Measurements from ENCODE around the gene CHML.

CHML gene

GRCh38 chr1:241648159-241648558 is 8.0 kb upstream of the CHML start:
- intact Hi-C loops (cut with DNase I): no loop called here

DNA sequence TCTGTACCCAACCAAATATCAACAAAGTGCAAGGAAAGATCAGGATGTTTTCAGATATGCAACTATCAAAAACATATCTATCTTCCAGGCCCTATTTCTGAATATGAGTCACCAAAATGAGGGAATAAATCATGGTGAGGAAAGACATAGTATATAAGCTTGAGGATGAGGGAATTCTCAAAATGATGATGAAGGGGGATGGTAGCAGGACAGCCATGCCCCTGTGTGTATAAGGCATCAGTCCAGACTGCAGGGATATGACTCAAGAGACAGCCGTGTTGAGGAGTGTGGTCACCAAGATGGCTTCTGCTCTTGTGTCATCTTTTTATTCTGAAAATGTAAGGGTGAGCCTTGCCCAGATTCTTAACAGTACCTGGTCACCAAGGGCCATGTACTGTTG is 7.5 kb upstream of the CHML start:
- DNase-seq: no peak
- intact Hi-C loops (cut with DNase I): no loop called here

More at GRCh38 chr1:241648159-241648558, 8.0 kb upstream of the CHML start:
- DNase-seq: no peak

DNA sequence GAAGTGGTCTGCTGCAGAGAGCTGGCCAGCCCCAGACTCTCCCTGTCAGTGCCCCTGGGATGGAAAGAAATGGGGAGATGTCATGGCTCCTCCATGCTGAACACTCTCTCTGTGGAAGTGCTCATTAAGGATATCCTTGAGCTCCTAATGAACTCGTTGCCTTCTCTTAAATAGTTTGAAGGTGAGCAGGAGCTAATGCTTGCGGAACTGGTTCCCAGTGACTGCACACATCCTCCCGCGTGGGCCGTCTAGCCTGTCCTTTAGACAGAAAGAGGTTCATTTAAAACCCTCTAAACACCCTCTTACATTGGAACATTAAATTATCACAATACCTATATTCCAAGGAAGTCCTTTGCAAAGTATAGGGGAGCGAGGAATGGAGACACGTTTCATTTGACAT is 6.0 kb upstream of the CHML start:
- intact Hi-C loops (cut with DNase I): no loop called here
- DNase-seq: no peak

- intact Hi-C loops (cut with DNase I): no loop called here
- DNase-seq: no peak
These were observed 5.0 kb upstream of the CHML start for GRCh38 chr1:241645199-241645598.

DNA sequence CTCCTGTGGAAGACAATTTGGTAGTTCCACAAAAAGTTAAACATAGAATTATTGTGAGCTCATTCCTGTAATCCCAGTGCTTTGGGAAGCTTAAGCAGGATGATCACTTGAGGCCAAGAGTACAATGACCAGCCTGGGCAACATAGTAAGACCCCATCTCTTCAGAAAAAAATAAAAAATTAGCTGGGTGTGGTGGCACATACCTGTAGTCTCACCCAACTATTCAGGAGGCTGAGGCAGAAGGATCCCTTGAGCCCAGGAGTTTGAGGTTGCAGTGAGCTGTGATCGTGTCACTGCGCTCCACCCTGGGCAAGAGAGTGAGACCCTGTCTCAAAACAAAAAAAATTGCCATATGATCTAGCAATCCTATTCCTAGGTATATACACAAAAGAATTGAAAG is 4.1 kb upstream of the CHML start:
- intact Hi-C loops (cut with DNase I): loop anchor here (5.0 kb wide), 1 partner anchor 203 kb away; the partner anchor contains the start of gene EXO1
- no peak for DNase-seq

DNA sequence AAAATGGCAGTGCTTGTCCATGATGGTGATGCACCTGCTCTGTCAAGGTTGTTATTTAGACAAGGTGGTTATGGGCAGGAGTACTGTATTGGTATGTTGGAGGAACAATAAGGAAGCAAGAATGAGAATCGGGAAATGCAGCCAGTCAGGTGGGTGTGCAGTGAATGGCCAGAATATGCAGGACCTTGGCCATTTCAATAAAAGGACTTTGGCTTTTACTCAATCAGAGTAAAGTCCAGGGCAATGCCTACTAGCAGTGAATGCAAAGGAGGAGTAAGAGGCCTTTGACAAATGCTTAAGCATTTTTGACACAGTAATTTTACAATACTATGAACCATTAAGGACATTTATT is 2.4 kb upstream of the CHML start:
- no peak for DNase-seq
- intact Hi-C loops (cut with DNase I): loop anchor here (5.0 kb wide), 1 partner anchor 205 kb away; the partner anchor contains the start of gene EXO1

- DNase-seq: no peak
- intact Hi-C loops (cut with DNase I): loop anchor here (5.0 kb wide), 1 partner anchor 205 kb away; the partner anchor contains the start of gene EXO1
These were observed 1.8 kb upstream of the CHML start for GRCh38 chr1:241641773-241642592.

DNA sequence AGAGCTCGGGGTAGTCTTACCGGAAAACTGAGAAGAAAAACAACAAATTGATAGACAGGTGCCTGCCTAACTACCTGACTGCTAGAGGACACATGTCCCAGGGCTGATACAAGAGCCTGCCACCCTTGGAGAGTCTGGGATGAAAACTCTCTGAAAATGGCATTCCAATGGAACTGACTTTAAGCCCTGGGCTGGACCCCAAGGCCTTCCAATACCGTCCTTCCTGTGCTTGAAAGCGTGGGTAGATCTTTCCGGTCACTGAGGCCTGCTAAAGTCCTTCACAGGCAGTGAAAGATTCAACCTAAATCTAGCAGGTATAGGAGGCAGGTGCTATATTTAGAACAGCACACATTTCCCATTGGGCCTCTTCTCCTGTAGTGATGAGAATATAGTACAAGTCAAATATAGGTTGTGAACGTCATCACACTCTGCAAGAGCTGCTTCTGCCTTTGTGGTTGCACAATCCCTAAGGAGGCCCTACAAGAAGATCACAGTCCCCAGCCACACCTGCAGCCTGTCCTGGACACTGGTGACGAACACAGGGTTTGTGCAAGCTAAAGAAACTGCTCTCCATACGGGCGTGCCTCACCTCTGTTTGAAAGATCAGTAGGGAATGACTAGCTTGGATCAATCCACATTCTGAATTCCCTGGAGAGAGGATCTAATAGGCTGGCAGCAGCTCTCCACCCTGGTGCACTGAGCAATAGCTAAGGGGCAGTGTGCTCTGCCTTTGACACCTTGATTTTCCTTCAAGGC is 876 bp upstream of the CHML start:
- intact Hi-C loops (cut with DNase I): loop anchor here (5.0 kb wide), 1 partner anchor 206 kb away; the partner anchor contains the start of gene EXO1
- DNase-seq: no peak

GRCh38 chr1:241639623-241640148 is 483 bp downstream of the CHML start:
- intact Hi-C loops (cut with DNase I): loop anchor here (5.0 kb wide), 1 partner anchor 208 kb away; the partner anchor contains the start of gene EXO1
- peak in 5 of 10 donors; percentile 7 to 85 (median 28) for DNase-seq

DNA sequence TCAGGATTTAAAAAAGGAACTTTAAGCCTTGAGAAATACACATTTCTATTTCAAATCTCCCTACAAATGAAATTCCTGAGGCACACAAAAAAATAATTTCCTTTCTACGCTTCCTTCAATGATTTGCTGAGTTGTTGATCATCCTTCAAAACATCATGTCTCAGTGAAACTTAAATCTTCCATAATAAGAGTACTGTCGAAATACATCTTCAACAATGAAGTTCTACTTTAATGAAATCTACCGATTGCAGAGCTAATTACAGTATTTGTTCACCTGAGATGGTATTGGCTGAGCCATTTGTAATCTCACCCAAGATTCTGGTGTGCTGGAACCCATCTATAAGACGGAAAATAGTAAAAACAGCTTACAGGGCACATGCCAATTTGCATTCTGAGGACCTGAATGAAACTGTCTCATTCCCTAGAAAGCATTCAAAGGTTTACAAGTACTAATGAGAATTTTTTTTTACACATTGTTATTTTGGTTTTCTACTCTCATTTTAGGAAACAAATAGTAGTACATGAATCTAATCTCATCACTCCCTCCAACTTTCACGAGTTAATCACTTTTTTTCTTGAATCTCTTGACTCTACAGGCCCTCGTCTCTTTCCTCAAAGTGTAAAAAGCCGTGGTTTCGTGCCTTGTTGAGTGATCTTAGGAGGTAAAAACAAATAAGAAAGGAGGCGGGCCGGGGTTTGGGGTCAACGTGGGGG is 1.1 kb downstream of the CHML start:
- no peak for DNase-seq
- intact Hi-C loops (cut with DNase I): no loop called here

DNA sequence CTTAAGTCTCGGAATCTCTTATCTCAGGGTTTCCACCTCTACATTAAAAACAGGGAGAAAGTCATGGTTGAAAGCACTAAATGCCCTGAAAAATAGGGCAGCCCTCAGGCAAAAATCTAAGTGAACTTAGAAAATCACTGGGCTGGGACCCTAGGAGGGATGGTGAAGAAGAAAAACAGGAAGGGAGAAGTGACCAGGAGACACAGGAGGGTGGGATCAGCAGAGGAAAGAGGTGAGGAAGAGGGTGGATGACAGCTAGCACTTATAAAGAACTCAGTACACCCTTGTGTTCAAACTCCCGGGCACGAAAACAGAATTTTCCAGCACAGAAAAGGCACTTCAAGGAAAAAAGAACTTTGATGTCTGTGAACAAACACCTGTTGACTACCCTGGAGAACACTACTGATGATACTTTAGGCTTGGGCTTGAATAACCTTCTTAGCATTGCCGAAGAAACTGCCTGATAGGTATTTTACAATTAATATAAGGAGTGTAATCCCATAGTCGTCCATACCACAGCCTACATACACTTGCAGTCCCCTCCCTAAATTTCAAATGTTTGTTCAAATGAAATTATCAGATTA is 2.0 kb downstream of the CHML start:
- DNase-seq: no peak
- intact Hi-C loops (cut with DNase I): no loop called here

GRCh38 chr1:241637604-241638003 is 2.6 kb downstream of the CHML start:
- intact Hi-C loops (cut with DNase I): no loop called here

GRCh38 chr1:241637046-241637590 is 3.1 kb downstream of the CHML start:
- intact Hi-C loops (cut with DNase I): no loop called here
- no peak for DNase-seq

More at GRCh38 chr1:241637604-241638003, 2.6 kb downstream of the CHML start:
- DNase-seq: no peak

DNA sequence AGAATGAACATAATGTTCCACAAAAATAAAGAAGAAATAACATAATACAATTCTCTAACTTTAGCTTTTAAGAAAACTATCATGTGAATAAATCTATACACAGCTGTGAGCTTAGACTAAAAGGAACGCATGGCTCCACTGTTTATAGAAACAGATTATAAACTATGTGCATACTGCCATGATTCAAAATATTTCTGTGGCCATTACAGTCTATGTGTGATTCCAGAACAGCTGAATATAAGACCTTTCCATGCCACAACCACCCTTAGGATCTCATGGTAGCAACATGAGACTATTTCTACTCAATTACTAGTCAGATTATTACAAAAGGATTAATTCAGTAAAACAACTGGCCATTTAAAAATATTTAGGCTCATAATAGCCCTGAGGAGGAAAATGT is 3.9 kb downstream of the CHML start:
- no peak for DNase-seq
- intact Hi-C loops (cut with DNase I): no loop called here

DNA sequence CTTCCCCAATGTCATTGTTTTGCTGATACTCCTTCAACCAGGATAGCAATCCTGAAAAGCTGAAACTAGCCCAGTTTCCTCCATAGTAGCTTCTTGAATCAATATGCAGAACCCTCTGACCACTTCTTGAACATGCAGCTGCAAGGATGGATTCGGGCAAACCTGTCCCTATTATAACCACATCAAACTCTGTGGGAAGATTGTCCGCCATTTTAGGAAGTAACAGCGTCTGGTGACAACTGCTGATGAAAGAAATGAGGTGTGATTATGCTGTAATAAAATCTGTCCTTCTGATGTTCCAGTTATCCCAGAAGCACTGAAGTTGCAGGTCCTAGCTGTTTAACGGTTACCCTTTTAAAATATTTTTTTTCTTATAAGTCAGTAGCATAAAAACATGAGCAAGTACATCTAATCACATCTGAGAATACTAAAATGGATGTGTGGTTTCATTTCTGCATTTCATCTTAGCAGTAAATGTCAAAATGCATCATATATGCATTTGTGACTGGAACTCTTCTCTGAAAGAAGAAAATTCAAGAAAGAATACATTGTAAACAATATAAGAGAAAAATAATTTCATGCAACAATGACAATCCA is 4.5 kb downstream of the CHML start:
- intact Hi-C loops (cut with DNase I): no loop called here
- DNase-seq: no peak

GRCh38 chr1:241632987-241633386 is 7.2 kb downstream of the CHML start:
- no peak for DNase-seq
- intact Hi-C loops (cut with DNase I): no loop called here

DNA sequence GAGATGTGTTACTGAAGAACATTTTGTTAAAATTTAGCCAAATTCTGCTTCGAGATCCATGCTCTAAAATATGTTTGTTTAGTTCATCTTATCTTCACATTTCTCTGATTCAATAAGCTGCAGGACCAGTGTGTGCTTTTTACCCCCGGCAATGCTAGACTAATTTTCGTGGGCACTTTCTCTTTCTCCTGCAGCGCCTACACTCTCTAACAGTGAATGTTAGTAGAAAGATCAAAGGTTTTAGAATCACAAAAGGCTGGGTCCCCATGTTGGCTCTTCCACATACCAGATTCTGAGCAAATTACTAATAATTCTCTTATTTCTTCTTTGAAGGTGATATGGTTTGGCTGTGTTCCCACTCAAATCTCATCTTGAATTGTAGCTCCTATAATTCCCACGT is 8.5 kb downstream of the CHML start:
- no peak for DNase-seq
- intact Hi-C loops (cut with DNase I): no loop called here

DNA sequence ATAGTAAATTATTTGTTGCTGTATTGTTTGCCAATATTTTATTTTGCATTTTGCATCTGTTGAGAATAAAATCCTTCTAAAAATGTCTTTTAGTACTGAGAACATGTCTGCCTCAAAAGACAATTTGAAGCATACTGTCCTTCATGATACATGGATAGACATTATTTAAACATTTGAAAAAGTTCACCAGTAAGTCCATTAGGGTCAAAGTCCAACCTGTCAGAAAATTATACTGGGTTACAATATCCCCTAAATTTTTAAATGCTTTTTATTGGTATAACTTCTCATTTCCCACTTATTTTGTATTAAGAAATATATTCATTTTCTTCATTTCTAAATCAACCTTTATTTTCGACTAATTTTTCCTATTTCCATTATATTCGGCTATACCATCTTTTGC is 9.3 kb downstream of the CHML start:
- no peak for DNase-seq
- intact Hi-C loops (cut with DNase I): no loop called here

GRCh38 chr1:241630476-241630875 is 9.7 kb downstream of the CHML start:
- no peak for DNase-seq
- intact Hi-C loops (cut with DNase I): no loop called here

DNA sequence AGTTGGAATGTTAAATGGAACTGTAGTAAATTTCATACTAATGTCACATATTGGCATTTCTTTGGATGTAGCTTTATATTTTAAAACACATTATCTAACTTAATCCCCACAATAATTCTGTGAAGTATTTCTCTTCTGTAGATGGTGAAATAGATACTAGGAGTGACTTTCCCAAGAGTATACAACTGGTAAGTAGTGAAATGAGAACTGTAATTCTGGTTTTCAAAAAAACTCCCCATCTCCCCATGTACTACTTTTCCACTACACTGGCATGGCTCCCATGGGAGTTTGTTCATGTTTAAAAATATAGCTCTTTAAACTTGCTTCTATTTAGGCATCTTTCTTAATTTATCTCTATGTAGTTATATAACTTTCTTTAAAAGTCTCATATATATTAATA is 10.2 kb downstream of the CHML start:
- intact Hi-C loops (cut with DNase I): no loop called here
- no peak for DNase-seq

All from posterior cingulate gyrus (tissue), 11 donors.